T-helper 22 cell (primary cell): ENCODE measurements around the gene ZNF470.

Source experiments
- DNase-seq: peaks from one replicate; pipeline ENCODE4 v3.0.0-alpha.2; 2020; ENCODE audit warnings: low read depth

The ZNF470 gene

GRCh38 chr19:56567274-56568120, at the start of gene ZNF470:
TSS of gene ZNF470 (plus strand) at chr19:56567468. CDS start at chr19:56570312, 2,844 bp downstream.
- DNase-seq = peak; percentile 75

GRCh38 chr19:56525214-56525860, 41.9 kb upstream of the ZNF470 start:
- DNase-seq = no peak

DNA sequence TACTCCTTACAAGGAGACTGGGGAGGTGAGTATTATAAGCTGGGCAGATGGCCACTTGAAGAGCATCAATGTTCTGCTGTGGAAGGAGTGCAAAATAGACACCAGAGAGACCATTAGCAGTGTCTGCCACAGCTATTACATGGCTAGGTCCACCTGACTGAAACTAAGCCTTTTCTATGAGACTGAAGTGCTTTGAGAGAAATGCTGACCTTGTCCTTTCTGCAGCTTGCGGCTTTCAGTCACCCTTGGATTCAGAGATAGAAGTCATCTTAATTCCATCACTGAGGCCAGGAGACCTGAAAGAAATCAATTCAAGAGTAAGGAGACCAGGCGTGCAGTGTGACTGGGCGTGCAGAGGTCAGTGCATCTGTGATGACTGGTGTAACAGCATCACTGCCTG, 29.8 kb upstream of the ZNF470 start:
- DNase-seq = no peak

DNA sequence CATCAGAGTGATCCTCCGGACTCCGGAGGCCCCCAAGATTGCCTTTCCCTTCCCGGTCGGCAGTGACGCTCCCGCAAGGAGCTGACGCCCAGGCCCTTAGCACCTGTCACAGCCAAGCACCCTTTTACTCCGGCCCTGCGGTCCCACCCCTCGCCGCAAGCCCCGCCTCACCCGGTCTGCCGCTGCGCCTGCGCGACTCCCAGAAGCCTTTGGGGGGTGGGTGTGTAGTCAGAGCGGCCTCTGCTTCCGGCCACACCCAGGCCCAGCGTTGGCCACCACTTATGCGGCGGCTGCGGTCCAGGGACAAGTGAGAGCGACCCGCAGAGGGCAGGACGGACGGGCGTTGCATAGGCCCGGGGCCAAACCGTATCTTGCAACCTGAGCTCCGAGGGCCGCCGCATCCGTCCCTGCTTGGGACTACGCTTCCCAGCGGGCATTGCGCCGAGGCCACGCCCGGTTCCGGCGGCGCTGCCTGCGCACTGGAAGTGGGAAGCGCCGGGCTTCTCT, 29.0 kb upstream of the ZNF470 start:
- peak; percentile 82 for DNase-seq

GRCh38 chr19:56538761-56539263, 28.5 kb upstream of the ZNF470 start, which contains the start of gene ZFP28:
TSS of gene ZFP28 (plus strand) at chr19:56538948. CDS start at chr19:56539019, 71 bp downstream.
- DNase-seq = no peak

DNA sequence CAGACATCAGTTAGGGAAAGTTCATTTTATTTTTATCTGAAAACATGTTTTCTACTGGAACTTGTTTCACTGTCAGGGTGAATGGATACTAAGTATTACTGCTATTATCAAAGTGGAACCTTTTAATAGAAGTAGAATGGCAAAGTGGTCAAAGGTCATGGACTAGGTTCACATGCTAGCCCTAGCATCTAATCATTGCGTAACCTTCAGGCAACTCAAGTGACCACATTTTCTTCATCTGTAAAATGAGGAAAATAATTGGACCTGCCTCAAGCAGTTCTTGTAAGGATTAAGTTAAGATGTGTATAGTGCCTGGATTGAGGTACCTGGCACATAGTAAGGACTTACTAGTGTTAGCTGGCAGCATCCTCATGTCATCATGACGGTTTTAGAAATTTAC, 23.5 kb upstream of the ZNF470 start:
- DNase-seq = no peak

GRCh38 chr19:56547535-56547934, 19.7 kb upstream of the ZNF470 start:
- DNase-seq = no peak

DNA sequence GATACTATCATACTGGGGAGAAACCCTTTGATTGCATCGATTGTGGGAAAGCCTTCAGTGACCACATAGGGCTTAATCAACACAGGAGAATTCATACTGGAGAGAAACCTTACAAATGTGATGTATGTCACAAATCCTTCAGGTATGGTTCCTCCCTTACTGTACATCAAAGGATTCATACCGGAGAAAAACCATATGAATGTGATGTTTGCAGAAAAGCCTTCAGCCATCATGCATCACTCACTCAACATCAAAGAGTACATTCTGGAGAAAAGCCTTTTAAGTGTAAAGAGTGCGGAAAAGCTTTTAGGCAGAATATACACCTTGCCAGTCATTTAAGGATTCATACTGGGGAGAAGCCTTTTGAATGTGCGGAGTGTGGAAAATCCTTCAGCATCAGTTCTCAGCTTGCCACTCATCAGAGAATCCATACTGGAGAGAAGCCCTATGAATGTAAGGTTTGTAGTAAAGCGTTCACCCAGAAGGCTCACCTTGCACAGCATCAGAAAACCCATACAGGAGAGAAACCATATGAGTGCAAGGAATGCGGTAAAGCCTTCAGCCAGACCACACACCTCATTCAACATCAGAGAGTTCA, 12.9 kb upstream of the ZNF470 start:
- no peak for DNase-seq

DNA sequence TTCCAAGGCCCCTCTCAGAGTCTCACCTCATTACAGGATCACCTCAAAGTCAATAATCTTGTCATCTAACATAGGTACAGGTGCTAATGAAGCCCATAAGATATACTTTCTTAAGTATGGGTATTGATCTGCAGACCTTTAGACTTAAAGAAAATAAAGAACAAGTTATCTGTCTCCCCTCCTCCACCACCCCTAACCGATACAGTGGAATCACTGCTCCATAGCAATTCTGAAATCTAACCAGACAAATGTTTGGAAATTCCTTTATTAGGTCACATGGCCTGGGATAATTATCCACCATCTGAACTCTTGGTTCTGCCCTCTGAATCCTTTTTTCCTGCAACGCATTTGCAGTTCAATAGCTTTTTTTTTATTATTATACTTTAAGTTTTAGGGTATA, 4.5 kb upstream of the ZNF470 start:
- no peak for DNase-seq

- no peak for DNase-seq
These were observed 379 bp upstream of the ZNF470 start for GRCh38 chr19:56566904-56567273.

DNA sequence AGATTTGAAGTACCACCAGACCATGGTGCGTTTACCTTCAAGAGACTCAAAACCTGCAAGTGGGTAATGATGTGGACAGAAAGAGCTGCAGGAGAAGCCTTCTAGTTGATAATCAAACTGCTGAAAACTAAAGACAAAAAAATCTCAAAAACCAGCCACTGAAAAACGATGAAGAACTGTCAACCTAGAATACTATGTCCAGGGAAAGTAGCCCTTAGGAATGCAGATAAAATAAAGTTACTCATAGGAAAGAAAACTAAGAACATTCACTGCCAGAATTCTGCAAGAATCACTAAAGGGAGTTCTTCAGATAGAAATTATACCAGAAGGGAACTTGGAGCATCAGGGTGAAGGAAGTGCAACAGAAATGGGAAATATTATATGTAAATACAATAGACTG, 5.3 kb downstream of the ZNF470 start:
- DNase-seq = no peak

DNA sequence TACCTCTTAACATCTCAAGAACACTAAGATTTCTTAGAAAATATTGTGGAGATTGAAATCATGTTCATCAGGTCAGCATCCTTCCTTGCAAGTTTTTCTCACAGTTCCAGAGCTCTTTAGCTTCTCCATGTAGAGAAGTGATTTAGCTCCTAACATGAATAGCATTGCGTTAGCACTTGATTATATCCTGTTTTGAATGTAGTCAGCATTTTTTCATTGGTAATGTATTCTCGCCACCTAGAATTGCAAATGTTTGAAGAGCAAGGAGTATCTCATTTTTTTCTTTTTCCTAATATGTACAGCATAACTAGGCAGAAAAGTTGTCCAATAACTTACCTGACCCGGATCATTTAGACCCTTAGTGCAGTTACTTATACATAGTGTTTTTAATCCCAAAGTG, 6.6 kb downstream of the ZNF470 start:
- DNase-seq = no peak

DNA sequence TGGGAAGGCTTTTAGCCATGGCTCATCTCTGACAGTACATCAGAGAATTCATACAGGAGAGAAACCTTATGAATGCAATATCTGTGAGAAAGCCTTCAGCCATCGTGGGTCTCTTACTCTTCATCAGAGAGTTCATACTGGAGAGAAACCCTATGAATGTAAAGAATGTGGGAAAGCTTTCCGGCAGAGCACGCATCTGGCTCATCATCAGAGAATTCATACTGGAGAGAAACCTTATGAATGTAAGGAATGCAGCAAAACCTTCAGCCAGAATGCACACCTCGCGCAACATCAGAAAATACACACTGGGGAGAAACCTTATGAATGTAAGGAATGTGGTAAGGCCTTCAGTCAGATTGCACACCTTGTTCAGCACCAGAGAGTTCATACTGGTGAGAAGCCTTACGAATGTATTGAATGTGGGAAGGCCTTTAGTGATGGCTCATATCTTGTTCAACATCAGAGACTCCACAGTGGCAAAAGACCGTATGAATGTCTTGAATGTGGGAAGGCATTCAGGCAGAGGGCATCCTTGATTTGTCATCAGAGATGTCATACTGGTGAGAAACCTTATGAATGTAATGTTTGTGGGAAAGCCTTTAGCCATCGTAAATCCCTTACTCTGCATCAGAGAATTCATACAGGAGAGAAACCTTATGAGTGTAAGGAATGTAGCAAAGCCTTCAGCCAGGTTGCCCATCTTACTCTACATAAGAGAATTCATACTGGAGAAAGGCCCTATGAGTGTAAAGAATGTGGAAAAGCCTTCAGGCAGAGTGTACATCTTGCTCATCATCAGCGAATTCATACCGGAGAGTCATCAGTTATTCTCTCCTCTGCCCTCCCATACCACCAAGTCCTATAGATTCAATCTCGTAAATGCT, 10.7 kb downstream of the ZNF470 start:
- no peak for DNase-seq

DNA sequence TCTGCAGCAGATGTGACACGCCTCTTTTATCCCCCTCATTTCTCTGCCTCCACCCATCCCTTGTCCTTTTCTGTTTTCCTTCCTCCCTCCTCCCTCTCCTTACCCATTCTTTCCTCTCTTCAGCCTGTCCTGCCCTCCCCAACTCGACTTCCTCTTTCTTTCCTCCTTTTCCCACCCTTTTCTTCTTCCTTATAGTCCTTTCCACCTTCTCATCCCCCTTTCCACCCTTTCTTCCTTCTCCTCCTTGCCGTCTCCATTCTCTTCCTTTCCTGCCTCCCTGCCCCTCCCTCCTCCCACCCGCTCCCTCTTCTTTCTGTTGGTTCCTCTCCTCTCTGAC, 27.1 kb downstream of the ZNF470 start:
- DNase-seq = no peak

DNA sequence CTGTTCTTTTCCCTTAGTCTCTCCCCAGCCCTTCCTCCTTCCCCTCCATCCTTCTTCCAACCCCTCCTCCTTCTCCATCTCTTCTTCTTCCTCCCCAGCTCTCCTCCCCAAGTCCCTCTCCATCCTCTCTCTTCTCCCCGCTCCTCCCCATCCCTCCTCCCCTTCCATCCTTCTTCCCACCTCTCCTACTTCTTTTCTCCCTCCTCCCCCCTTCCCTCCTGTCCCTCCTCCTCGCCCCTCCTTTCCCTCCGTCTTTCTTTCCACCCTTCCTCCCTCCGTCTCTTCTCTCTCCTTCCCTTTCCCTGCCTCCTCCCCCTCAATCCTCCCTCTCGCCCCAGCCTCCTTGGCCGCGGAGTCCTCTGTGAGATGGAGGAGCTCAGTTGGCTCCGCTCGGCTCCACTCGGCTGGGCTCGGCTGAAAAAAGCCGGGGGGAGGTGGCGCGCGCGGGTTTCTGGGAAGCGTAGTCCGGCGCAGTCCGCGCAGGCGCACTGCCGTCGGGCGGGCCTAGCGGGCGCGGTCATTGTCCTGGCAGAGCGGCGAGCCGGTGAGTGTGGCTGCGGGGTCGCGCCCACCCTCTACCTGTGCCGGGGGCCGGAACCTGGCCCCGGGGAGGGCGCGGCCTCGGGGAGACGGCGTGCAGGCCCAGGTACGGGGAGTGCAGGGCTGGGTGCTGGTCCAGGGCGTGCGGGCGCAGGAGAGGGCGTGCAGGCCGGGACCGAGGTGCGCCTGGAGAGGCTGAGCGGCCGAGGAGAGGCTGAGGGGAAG, 27.7 kb downstream of the ZNF470 start, which contains the start of gene ZNF71:
Gene ZNF71 (plus strand): TSS at position 520 of the 765 bp plus-strand sequence. CDS start 6,257 bp downstream, outside the sequence.
- DNase-seq = peak; percentile 63

DNA sequence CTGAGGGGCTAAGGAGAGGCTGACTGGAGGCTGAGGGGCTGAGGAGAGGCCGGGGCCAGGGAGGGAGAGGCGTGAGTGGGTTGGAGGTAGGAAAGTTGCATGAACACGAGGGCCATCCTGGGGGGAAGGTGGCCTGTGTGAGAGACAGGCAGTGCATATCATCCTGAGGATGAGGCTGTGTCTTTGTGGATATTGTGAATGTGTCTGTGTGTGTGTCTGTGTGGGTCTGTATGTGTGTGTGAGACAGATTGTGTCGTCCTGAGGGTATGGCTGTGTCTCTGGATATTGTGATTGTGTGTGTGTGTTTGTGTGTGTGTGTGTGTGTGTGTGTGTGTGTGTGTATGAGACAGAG, 28.3 kb downstream of the ZNF470 start:
- DNase-seq = no peak

GRCh38 chr19:56596676-56597075, 29.4 kb downstream of the ZNF470 start:
- no peak for DNase-seq

- no peak for DNase-seq
These were observed 30.4 kb downstream of the ZNF470 start for GRCh38 chr19:56597696-56598095.

GRCh38 chr19:56601375-56601774, 34.1 kb downstream of the ZNF470 start:
- no peak for DNase-seq

DNA sequence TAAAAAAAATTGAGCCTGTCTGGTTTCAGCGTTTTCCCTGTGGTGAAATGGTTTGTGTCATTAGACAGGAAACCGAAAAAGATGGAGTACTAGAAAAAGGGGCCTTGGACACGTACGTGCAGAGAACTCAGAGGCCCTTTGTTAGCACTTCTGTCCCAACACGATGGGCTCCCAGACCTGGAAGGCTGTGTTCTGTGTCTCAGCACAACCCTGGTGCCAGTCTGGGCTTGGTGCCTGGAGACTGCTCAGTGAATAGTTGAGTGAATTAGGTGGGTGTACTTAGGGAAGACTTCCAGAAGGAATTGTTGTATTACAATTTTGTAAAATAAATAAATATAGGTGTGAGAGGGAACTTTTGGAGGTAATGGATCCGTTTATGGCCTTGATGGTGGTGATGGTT, 36.6 kb downstream of the ZNF470 start:
- DNase-seq = no peak
